HEK293 (cell line): ENCODE data around the gene OXCT2.
"Not testable (repeated sequence)": the region's sequence is repeated elsewhere in the genome, so short reads cannot be mapped to it uniquely, and the experiment has no call there.

Source experiments
- CTCF ChIA-PET: fragments of 350-600 bp; formaldehyde crosslinking; extraction: SDS; loops from one replicate; lab custom pipeline; 2021; ENCODE audit warnings: antibody characterized with exemption; lab: Yijun Ruan, JAX
- POLR2A ChIA-PET: fragments of 300-600 bp; formaldehyde crosslinking; extraction: SDS; loops from one replicate; lab custom pipeline; 2020; ENCODE audit warnings: antibody characterized with exemption, inconsistent platforms; lab: Yijun Ruan, JAX
- H3K27ac ChIP-seq: fragments of 200-500 bp; sonication (Bioruptor generic); 2 replicates; pipeline ENCODE4 v1.5.1; 2014; ENCODE audit warnings: low read depth, low read length, control low read depth, inconsistent platforms; ENCODE audit errors: extremely low read depth
- H3K36me3 ChIP-seq, 2 experiments: fragments of 200-500 bp in 1 of 2; sonication (Bioruptor generic) in 1 of 2; 1 replicate in 1 of 2; 2 replicates in 1 of 2; pipeline ENCODE4 v1.5.1; 2014 to 2017; ENCODE audit warnings: inconsistent platforms in 2 of 2, low read length in 2 of 2; ENCODE audit not compliant: control insufficient read depth in 2 of 2, insufficient read depth in 1 of 2
- H3K4me1 ChIP-seq: fragments of 200-500 bp; sonication (Bioruptor generic); 2 replicates; pipeline ENCODE4 v1.5.1; 2014; ENCODE audit warnings: mild to moderate bottlenecking, low read length, inconsistent platforms; ENCODE audit not compliant: control insufficient read depth, insufficient read depth
- H3K4me3 ChIP-seq: 2 replicates; pipeline ENCODE4 v1.5.1; 2011; ENCODE audit warnings: low read depth, mild to moderate bottlenecking, control low read depth, low read length, moderate library complexity
- H3K9me3 ChIP-seq: fragments of 200-500 bp; sonication (Bioruptor generic); 2 replicates; pipeline ENCODE4 v1.5.1; 2014; ENCODE audit warnings: low read depth, low read length, inconsistent platforms; ENCODE audit not compliant: control insufficient read depth, insufficient read depth
- ELK4 ChIP-seq: IDR thresholded peaks from 2 replicates; pipeline ENCODE4 v1.6.1; 2011; ENCODE audit warnings: mild to moderate bottlenecking, low read depth, low read length, borderline replicate concordance
- GLIS2 ChIP-seq: fragments of 450-650 bp; formaldehyde crosslinking; IDR thresholded peaks from 2 replicates; pipeline ENCODE4 v1.5.1; 2016; ENCODE audit warnings: missing biosample characterization, missing genetic modification characterization
- SCRT1 ChIP-seq: fragments of 450-650 bp; formaldehyde crosslinking; IDR thresholded peaks from 2 replicates; pipeline ENCODE4 v1.5.1; 2016; ENCODE audit warnings: missing biosample characterization, missing genetic modification characterization, borderline replicate concordance
- SCRT2 ChIP-seq: fragments of 450-650 bp; formaldehyde crosslinking; IDR thresholded peaks from 2 replicates; pipeline ENCODE4 v1.5.1; 2016; ENCODE audit warnings: missing biosample characterization, missing genetic modification characterization
- TSHZ1 ChIP-seq: fragments of 450-650 bp; formaldehyde crosslinking; IDR thresholded peaks from 2 replicates; pipeline ENCODE4 v1.5.1; 2016; ENCODE audit warnings: missing biosample characterization, missing genetic modification characterization, borderline replicate concordance
- ZBTB17 ChIP-seq: fragments of 450-650 bp; formaldehyde crosslinking; IDR thresholded peaks from 2 replicates; pipeline ENCODE4 v1.5.1; 2016; ENCODE audit warnings: missing biosample characterization, missing genetic modification characterization
- ZFHX2 ChIP-seq: fragments of 450-650 bp; formaldehyde crosslinking; conservative IDR thresholded peaks from 2 replicates; pipeline ENCODE4 v1.5.1; 2016; ENCODE audit warnings: missing biosample characterization, missing genetic modification characterization
- ZIC2 ChIP-seq: fragments of 450-650 bp; formaldehyde crosslinking; IDR thresholded peaks from 2 replicates; pipeline ENCODE4 v1.5.1; 2016; ENCODE audit warnings: missing biosample characterization, missing genetic modification characterization
- ZNF112 ChIP-seq: fragments of 450-650 bp; formaldehyde crosslinking; IDR thresholded peaks from 2 replicates; pipeline ENCODE4 v1.5.0; 2017; ENCODE audit warnings: missing biosample characterization, missing genetic modification characterization
- ZNF121 ChIP-seq: fragments of 450-650 bp; formaldehyde crosslinking; IDR thresholded peaks from 2 replicates; pipeline ENCODE4 v1.5.1; 2016; ENCODE audit warnings: missing biosample characterization, missing genetic modification characterization
- ZNF146 ChIP-seq: fragments of 450-650 bp; formaldehyde crosslinking; IDR thresholded peaks from 2 replicates; pipeline ENCODE4 v1.5.1; 2016; ENCODE audit warnings: missing biosample characterization, missing genetic modification characterization
- ZNF248 ChIP-seq: fragments of 450-650 bp; formaldehyde crosslinking; IDR thresholded peaks from 2 replicates; pipeline ENCODE4 v1.5.1; 2017; ENCODE audit warnings: missing biosample characterization, missing genetic modification characterization
- ZNF341 ChIP-seq: fragments of 450-650 bp; formaldehyde crosslinking; IDR thresholded peaks from 2 replicates; pipeline ENCODE4; 2016; ENCODE audit warnings: low read depth, missing biosample characterization, missing genetic modification characterization
- ZNF350 ChIP-seq: fragments of 450-650 bp; formaldehyde crosslinking; IDR thresholded peaks from 2 replicates; pipeline ENCODE4 v1.5.0; 2017; ENCODE audit warnings: missing biosample characterization, mild to moderate bottlenecking, missing genetic modification characterization
- ZNF473 ChIP-seq: fragments of 450-650 bp; formaldehyde crosslinking; IDR thresholded peaks from 2 replicates; pipeline ENCODE4 v1.5.1; 2017; ENCODE audit warnings: missing biosample characterization, missing genetic modification characterization
- ZNF580 ChIP-seq: fragments of 450-650 bp; formaldehyde crosslinking; IDR thresholded peaks from 2 replicates; pipeline ENCODE4 v1.5.1; 2016; ENCODE audit warnings: missing biosample characterization, missing genetic modification characterization
- ZNF610 ChIP-seq: fragments of 450-650 bp; formaldehyde crosslinking; IDR thresholded peaks from 2 replicates; pipeline ENCODE4 v1.5.1; 2016; ENCODE audit warnings: missing biosample characterization, missing genetic modification characterization, borderline replicate concordance
- ZNF624 ChIP-seq: fragments of 450-650 bp; formaldehyde crosslinking; IDR thresholded peaks from 2 replicates; pipeline ENCODE4 v1.5.1; 2017; ENCODE audit warnings: missing biosample characterization, missing genetic modification characterization
- ZNF677 ChIP-seq: fragments of 450-650 bp; IDR thresholded peaks from 2 replicates; pipeline ENCODE4 v1.5.0; 2018; ENCODE audit warnings: missing biosample characterization, mild to moderate bottlenecking, missing genetic modification characterization, moderate library complexity
- ZNF768 ChIP-seq: fragments of 450-650 bp; formaldehyde crosslinking; IDR thresholded peaks from 2 replicates; pipeline ENCODE4 v1.5.1; 2018; ENCODE audit warnings: missing biosample characterization, mild to moderate bottlenecking, missing genetic modification characterization

The OXCT2 gene

DNA sequence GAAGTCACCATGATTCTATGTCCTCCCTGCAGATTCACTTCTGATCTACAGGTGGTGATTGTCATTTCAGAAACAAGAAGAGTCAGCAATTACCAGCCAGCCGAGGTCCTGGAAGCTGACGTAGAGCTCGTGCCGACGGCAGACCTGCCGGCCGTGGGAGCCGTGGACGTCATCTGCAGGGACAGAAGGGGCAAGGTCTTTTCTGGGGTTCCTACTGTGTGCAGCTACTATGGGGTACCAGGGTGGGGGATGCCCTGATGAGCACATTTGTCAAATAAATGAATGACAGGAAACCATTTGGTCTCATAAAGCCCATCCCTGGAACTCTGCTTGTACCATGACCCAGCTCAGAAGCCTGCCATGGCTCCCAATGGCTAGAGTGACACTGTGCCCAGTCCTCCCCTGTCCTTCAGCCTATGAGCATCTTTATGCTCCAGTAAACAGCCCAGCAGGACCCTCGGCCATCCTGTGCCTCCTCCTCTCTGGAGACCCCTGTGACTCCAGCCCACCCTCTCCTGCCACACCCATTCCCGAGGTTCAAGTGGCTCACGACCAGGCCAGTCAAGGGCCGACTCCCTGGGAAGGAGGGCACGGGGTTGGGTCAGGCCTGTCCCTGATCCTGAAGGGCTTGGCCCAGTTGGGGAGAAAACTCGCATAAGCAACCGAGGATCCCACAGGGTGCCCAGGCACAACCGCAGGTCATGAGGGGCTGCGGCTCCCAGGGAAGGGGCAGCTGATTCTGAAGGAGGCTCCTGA, 7.4 kb downstream of the OXCT2 start:
- CTCF ChIA-PET, H3K4me1 ChIP-seq, H3K27ac ChIP-seq, H3K4me3 ChIP-seq, H3K9me3 ChIP-seq, POLR2A ChIA-PET: not testable (repeated sequence)
- TF ChIP-seq SCRT2 (tag by site-specific recombination), result 0 out of 2 replicates have a peak, but pooled peaks have one; percentile 23
- peaks cover 0 to 27% of the 10 kb centered on the region in 2 experiments; a peak in 1 of 3 replicates for H3K36me3 ChIP-seq

- no peaks in the 10 kb centered on the region for H3K9me3 ChIP-seq
- H3K27ac ChIP-seq, result no peak overlapping the region
- CTCF ChIA-PET, result no interaction called here
- no peaks in the 10 kb centered on the region for H3K4me1 ChIP-seq
- POLR2A ChIA-PET, result no interaction called here
- TF ChIP-seq GLIS2 (tag by site-specific recombination) (0 out of 2 replicates have a peak, but pooled peaks have one; percentile 12), ZNF624 (tag by site-specific recombination) (no peak), ZNF610 (tag by site-specific recombination) (no peak)
- H3K36me3 ChIP-seq, result peaks cover 0 to 35% of the 10 kb centered on the region in 2 experiments; a peak in 1 of 3 replicates
- no peak overlapping the region for H3K4me3 ChIP-seq
Measured at GRCh38 chr1:39762550-39763540, 8.3 kb downstream of the OXCT2 start.

DNA sequence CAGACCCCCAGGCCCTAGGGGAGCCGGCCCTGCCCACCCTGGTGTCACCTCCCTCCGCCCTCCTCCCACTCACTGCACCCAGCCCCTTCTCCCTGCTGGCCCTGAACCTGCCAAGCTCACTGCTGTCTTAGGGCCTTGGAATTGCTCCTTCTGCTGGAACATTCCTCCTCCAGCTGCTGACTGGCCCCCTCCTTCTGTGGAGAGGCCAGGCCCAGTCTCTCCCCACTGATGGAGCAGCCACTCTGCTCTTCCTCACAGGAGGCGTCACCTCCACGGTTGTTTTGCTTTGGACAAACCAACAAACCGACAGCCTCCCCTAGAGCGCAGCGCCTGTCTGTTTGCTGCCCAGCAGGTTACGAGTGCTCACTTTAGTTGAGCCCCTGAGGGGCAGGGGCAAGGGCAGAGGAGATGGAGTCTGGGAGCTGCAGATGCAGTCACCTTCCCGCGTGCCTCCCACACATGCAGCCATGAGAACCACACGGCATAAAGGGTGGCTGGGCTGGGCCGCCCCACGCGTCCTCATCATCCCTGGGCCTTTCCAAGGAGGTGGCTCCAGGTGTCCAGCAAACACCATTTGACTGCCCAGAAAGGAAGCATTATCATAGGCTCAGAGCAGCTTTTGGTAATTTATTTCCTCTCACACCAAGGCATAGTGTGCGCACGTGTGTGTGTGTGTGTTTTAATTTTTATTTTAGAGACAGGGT, 9.4 kb downstream of the OXCT2 start:
- Histone ChIP-seq H3K4me1 (no peaks in the 10 kb centered on the region), H3K4me3 (no peak overlapping the region), H3K36me3 (peaks cover 0 to 47% of the 10 kb centered on the region in 2 experiments; a peak in 1 of 3 replicates), H3K9me3 (no peaks in the 10 kb centered on the region), H3K27ac (no peak overlapping the region)
- TF ChIP-seq ZNF473 (tag by site-specific recombination) (no peak), ZNF341 (tag by site-specific recombination) (peak; percentile 61), ZIC2 (tag by site-specific recombination) (peak; percentile 38; the same call in 1 of the 2 replicates), ZFHX2 (tag by site-specific recombination) (0 out of 2 replicates have a peak, but pooled peaks have one; percentile 26)
- ChIA-PET CTCF (no interaction called here), POLR2A (interaction anchor here (0.7 kb wide), 1 partner anchor 23 kb away, joined by 3 read pairs; the partner anchor contains the start of gene PPIE)

DNA sequence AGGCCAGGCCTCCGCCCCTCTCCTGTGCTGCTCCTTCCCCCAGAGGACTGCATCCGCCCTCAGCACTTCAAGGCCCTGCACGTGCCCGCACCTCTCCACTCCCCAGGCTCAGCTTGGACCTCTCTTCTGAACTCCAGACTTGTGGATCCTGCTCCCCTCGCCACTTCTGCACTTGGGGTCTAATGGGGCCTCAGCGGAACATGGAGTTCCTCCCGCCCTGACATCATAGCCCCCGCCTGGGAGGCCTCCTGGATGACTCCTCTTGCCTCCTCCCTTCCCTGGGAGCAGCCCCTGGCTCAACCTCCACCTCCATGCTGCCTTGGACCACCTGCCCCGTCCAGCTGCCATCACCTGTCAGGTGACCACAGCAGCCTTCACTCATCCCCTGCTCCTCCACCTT, 10.1 kb downstream of the OXCT2 start:
- peaks cover 0 to 53% of the 10 kb centered on the region in 2 experiments; a peak in 1 of 3 replicates for H3K36me3 ChIP-seq
- no peak overlapping the region for H3K4me3 ChIP-seq
- H3K4me1 ChIP-seq, result no peaks in the 10 kb centered on the region
- H3K9me3 ChIP-seq, result no peaks in the 10 kb centered on the region
- no peak overlapping the region for H3K27ac ChIP-seq
- CTCF ChIA-PET, result no interaction called here
- POLR2A ChIA-PET, result no interaction called here
- TF ChIP-seq ZNF121 (tag by site-specific recombination), result no peak
- no peak for TF ChIP-seq SCRT1 (tag by site-specific recombination)
- no peak for TF ChIP-seq ZNF768 (tag by site-specific recombination)
- no peak for TF ChIP-seq ZNF580 (tag by site-specific recombination)
- no peak for TF ChIP-seq ZBTB17 (tag by site-specific recombination)
- no peak for TF ChIP-seq ZNF112 (tag by site-specific recombination)
- no peak for TF ChIP-seq ZNF146 (tag by site-specific recombination)
- no peak for TF ChIP-seq ZNF248 (tag by site-specific recombination)
- no peak for TF ChIP-seq TSHZ1 (tag by site-specific recombination)
- TF ChIP-seq ZNF350 (tag by site-specific recombination), result no peak
- no peak for TF ChIP-seq ELK4
- no peak for TF ChIP-seq ZNF677
